Kidney (tissue), 14 donors: ENCODE results near the gene NEXN. TPM values are rescaled to one million over a fixed set of nuclear protein-coding genes. Genes with fewer than 3 reads are reported as not detected.

Experiments used
- DNase-seq, 5 donors: peaks; one replicate each; pipeline ENCODE4 v3.0.0-alpha.2; 2013 to 2020
- FAIRE-seq: peaks from 2 replicates; lab custom pipeline; 2012; peaks lifted over from hg19 to GRCh38; lab: Jason Lieb, UNC
- H3K27ac ChIP-seq, 2 donors: one replicate each; pipeline ENCODE4 v1.7.0; 2013; ENCODE audit warnings: low read depth in 2 of 2, low read length in 2 of 2, inconsistent platforms in 1 of 2
- H3K27me3 ChIP-seq: one replicate; pipeline ENCODE4 v1.7.1; 2013; ENCODE audit warnings: low read length, inconsistent platforms; ENCODE audit not compliant: control insufficient read depth, insufficient read depth
- H3K36me3 ChIP-seq, 3 donors: one replicate each; pipeline versions ENCODE4 v1.7.0 to v1.7.1; 2013; ENCODE audit warnings: low read length in 3 of 3, control low read depth in 1 of 3, inconsistent platforms in 1 of 3; ENCODE audit not compliant: insufficient read depth in 3 of 3, control insufficient read depth in 2 of 3
- H3K4me1 ChIP-seq, 3 donors: one replicate each; pipeline versions ENCODE4 v1.7.0 to v1.7.1; 2013; ENCODE audit warnings: low read length in 3 of 3, inconsistent platforms in 1 of 3, low read depth in 1 of 3; ENCODE audit not compliant: control insufficient read depth in 2 of 3, insufficient read depth in 2 of 3
- H3K4me3 ChIP-seq, 3 donors: one replicate each; pipeline versions ENCODE4 v1.7.0 to v1.8.1; 2013; ENCODE audit warnings: low read length in 3 of 3, control low read depth in 1 of 3, inconsistent platforms in 1 of 3
- H3K9ac ChIP-seq, 3 donors: one replicate each; pipeline versions ENCODE4 v1.7.0 to v1.7.1; 2013; ENCODE audit warnings: low read length in 3 of 3, control low read depth in 1 of 3, inconsistent platforms in 1 of 3
- H3K9me3 ChIP-seq, 3 donors: one replicate each; pipeline versions ENCODE4 v1.7.0 to v1.7.1; 2013; ENCODE audit warnings: low read length in 3 of 3, control low read depth in 1 of 3, inconsistent platforms in 1 of 3; ENCODE audit not compliant: control insufficient read depth in 2 of 3, insufficient read depth in 1 of 3
- intact Hi-C: fragments of 100-400 bp; cut with DNase I; formaldehyde crosslinking; loops from one replicate; pipeline ENCODE4 v1.11.1; 2022
- polyA plus RNA-seq: library from polyadenylated mRNA; stranded (reverse); fragments of 350-450 nt; fragmentation: Illumina TruSeq; extraction: RNeasy Lipid Tissue Mini Kit (QIAGEN cat#74804); gene quantifications from one replicate; pipeline ENCODE4 v1.2.3, GENCODE V29; 2014; ENCODE audit warnings: low read depth, low replicate concordance; ENCODE audit not compliant: insufficient read depth
- total RNA-seq: library from RNA; stranded (reverse); fragmentation: NEBNext Ultra II Directional; extraction: Animal tissue kit (Norgen Biotek cat#: 25700); gene quantifications from one replicate; pipeline ENCODE4 v1.2.1, GENCODE V29; 2021
- TF ChIP-seq, protein P1 (sequence below): IDR thresholded peaks from 3 replicates; pipeline ENCODE4 v1.5.1; 2012; ENCODE audit warnings: mild to moderate bottlenecking, moderate library complexity, borderline replicate concordance; ENCODE audit not compliant: insufficient read depth; ENCODE audit errors: extremely low read depth
- donor health status: control.
- donor health status: control.
- donor health status: control.
- donor health status: control.
- donor health status: control.
- donor health status: DM: yes; HTN: yes; CAD: no.
- donor health status: Normal renal cell carcinoma (clear cell type).

The NEXN gene
- total and polyA plus RNA-seq, 2 donors from 2014 or later: 6.5 to 7.1 TPM

DNA sequence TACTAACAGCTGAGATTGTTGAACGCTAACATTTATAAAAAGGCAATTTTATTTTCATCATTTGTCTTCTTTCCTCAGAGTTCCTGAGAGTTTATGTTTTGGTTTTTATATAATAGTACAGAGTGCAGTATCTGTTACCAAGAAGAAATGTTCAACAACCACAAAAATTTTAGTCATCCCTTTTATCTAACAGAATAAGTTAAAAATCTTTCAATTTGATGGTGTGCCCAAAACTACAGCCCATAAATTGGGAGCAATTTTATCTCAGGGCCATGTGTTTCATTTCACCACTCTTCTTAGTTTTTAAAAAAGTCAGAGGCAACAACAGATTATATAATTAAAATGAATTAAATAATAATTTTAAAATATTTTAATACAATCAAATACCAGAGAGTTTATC, 37.1 kb downstream of the NEXN start:
- Histone ChIP-seq H3K27ac (no peak overlapping the region), H3K36me3 (peaks cover 0 to 1% (median 0%) of the 10 kb centered on the region in 3 donors), H3K9me3 (no peaks in the 10 kb centered on the region), H3K4me3 (no peak overlapping the region), H3K4me1 (no peaks in the 10 kb centered on the region), H3K9ac (no peak overlapping the region), H3K27me3 (no peaks in the 10 kb centered on the region)
- DNase-seq (peak in 1 of 5 donors; percentile 46), FAIRE-seq (no peak)
- TF ChIP-seq, protein P1, sequence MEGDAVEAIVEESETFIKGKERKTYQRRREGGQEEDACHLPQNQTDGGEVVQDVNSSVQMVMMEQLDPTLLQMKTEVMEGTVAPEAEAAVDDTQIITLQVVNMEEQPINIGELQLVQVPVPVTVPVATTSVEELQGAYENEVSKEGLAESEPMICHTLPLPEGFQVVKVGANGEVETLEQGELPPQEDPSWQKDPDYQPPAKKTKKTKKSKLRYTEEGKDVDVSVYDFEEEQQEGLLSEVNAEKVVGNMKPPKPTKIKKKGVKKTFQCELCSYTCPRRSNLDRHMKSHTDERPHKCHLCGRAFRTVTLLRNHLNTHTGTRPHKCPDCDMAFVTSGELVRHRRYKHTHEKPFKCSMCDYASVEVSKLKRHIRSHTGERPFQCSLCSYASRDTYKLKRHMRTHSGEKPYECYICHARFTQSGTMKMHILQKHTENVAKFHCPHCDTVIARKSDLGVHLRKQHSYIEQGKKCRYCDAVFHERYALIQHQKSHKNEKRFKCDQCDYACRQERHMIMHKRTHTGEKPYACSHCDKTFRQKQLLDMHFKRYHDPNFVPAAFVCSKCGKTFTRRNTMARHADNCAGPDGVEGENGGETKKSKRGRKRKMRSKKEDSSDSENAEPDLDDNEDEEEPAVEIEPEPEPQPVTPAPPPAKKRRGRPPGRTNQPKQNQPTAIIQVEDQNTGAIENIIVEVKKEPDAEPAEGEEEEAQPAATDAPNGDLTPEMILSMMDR: no peak
- intact Hi-C loops: no loop called here

DNA sequence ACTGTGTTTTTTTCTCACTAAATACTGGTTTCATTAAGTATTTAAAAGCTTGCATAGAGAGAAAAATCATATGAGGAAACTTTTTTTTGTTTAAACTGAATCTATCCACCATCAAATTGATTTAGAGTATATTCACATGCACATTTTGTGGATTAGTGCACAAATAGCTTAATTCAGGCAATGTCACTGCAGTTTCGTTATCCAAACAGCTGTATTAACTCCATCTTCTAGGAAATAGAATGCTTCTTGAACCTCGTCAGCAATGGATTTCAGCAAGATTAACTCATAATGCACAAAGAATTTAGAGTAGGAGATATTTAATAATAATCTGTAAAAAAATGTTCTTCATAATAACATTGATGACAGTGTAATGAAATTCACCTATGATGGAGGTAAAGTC, 37.5 kb downstream of the NEXN start:
- Histone ChIP-seq H3K36me3 (peaks cover 0 to 2% (median 0%) of the 10 kb centered on the region in 3 donors), H3K4me3 (no peak overlapping the region), H3K9ac (no peak overlapping the region), H3K9me3 (no peaks in the 10 kb centered on the region), H3K27ac (no peak overlapping the region), H3K27me3 (no peaks in the 10 kb centered on the region), H3K4me1 (no peaks in the 10 kb centered on the region)
- DNase-seq: peak in 1 of 5 donors; percentile 21
- TF ChIP-seq, protein P1: no peak
- intact Hi-C loops: no loop called here
- FAIRE-seq: no peak

DNA sequence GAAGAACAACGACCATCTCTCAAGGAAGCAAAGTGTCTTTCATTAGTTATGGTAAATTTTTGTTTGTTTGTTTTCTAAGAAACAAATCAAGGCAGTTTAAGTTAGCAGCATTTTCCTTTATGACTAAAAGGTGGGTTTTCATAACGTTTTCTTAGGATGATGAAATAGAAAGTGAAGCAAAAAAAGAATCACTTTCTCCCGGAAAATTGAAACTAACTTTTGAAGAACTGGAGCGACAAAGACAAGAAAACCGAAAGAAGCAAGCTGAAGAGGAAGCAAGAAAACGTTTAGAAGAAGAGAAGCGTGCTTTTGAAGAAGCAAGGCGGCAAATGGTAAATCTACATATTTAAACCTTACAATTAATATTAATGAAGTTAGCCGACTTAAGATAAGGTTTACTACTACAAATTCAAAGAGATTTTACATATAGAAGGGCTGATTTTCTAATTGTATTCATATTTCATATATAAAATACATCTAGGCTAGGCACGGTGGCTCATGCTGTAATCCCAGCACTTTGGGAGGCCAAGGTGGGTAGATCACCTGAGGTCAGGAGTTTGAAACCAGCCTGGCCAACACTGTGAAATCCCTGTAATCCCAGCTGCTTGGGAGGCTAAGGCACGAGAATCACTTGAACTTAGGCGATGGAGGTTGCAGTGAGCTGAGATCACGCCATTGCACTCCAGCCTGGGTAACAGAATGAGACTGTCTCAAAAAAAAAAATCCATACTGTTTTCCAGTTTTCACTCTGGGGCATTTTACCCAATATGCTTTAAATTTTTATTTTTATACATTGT, 38.3 kb downstream of the NEXN start:
- intact Hi-C loops: no loop called here
- no peak for FAIRE-seq
- DNase-seq: no peak
- Histone ChIP-seq H3K4me3 (no peak overlapping the region), H3K9ac (no peak overlapping the region), H3K27ac (no peak overlapping the region), H3K27me3 (no peaks in the 10 kb centered on the region), H3K9me3 (no peaks in the 10 kb centered on the region), H3K36me3 (peaks cover 0 to 2% (median 0%) of the 10 kb centered on the region in 3 donors), H3K4me1 (no peaks in the 10 kb centered on the region)
- TF ChIP-seq, protein P1: no peak
